T-helper 1 cell treated with Interleukin-12 subunit alpha and Interleukin-12 subunit beta and Interleukin-4 antibody, amounts not matched to agents 30 μg/mL and 1 μg/mL, for 36 hours (primary cell): ENCODE data around the gene ADAMTS9.

Source experiments
- H3K27ac Mint-ChIP-seq: one replicate; pipeline ENCODE4 v1.8.0; 2021; ENCODE audit warnings: mild to moderate bottlenecking, mixed read lengths
- H3K27me3 Mint-ChIP-seq: one replicate; pipeline ENCODE4 v1.8.0; 2021; ENCODE audit warnings: low read depth, mixed read lengths
- H3K36me3 Mint-ChIP-seq: one replicate; pipeline ENCODE4 v1.8.0; 2021; ENCODE audit warnings: low read depth, mixed read lengths
- H3K4me1 Mint-ChIP-seq: one replicate; pipeline ENCODE4 v1.8.0; 2021; ENCODE audit warnings: low read depth, mixed read lengths
- H3K4me3 Mint-ChIP-seq: one replicate; pipeline ENCODE4 v1.8.0; 2021; ENCODE audit warnings: mild to moderate bottlenecking, moderate library complexity, mixed read lengths
- H3K9me3 Mint-ChIP-seq: one replicate; pipeline ENCODE4 v1.8.0; 2021; ENCODE audit warnings: mixed read lengths

ADAMTS9 gene

DNA sequence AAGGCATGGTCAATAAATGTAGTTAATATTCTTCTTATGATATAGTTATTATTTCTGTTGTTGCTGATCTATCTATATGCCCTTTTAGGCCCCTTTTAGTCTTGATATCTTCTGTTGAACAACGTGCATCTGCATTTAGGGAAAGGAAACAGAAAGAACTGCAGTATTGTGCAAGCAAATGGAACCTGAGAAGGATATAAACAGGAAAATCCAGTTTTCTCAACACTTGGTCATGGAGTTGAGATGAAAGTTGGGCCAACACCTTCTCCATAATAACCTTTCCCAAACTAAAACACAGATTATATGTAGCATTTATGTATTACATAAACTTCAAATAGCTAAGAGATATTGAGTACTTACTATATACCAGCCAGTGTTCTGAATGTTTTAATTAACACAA, 179.7 kb downstream of the ADAMTS9 start:
- Mint-ChIP-seq H3K27ac (no peak overlapping the region), H3K9me3 (no peaks in the 10 kb centered on the region), H3K27me3 (peaks cover 8% of the 10 kb centered on the region), H3K4me1 (peaks cover 7% of the 10 kb centered on the region), H3K4me3 (no peak overlapping the region), H3K36me3 (no peaks in the 10 kb centered on the region)

DNA sequence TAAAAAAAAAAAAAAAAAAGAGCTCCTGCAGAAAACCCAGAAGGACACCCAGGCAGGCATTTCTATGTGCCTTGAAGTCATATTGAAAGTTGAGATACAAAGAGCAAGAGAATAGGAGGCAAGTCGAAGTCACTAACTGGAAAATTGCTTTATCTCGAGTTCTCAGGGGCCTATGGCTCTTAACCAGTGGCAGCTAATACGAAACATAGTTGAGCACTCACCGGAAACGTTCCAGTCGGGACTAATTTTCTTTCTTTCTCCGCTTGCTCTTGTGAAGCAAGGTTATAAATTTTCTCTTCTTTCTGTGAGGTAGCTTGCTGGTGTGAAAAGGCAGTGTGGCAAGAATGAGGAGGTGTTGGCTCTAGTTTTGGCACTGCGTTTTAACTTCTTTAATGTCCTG, 181.5 kb downstream of the ADAMTS9 start:
- peaks cover 4% of the 10 kb centered on the region for H3K9me3 Mint-ChIP-seq
- H3K36me3 Mint-ChIP-seq = no peaks in the 10 kb centered on the region
- H3K27ac Mint-ChIP-seq = no peak overlapping the region
- no peak overlapping the region for H3K4me3 Mint-ChIP-seq
- H3K27me3 Mint-ChIP-seq = peaks cover 19% of the 10 kb centered on the region
- H3K4me1 Mint-ChIP-seq = peaks cover 7% of the 10 kb centered on the region

DNA sequence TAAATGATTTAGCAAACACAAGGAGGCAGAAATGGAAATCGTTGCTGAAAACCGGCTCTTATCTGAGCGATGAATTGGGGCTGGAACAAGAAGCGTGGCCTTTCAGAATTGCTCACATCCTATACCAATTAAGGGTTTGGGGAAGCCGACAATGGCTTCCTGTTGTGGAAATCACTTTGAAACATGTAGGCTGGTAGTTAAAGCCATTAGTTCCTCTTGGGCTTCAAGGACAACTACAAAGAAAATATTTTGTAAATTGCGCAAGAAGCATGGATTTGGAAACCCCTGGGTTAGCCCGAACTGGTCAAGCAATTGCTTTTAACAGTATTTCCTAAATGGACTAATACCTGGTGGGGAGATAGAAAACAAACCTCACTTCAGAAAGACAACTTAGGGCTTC, 182.4 kb downstream of the ADAMTS9 start:
- Mint-ChIP-seq H3K4me1 (peaks cover 7% of the 10 kb centered on the region), H3K27ac (no peak overlapping the region), H3K36me3 (no peaks in the 10 kb centered on the region), H3K9me3 (peaks cover 4% of the 10 kb centered on the region), H3K4me3 (no peak overlapping the region), H3K27me3 (peaks cover 22% of the 10 kb centered on the region)

DNA sequence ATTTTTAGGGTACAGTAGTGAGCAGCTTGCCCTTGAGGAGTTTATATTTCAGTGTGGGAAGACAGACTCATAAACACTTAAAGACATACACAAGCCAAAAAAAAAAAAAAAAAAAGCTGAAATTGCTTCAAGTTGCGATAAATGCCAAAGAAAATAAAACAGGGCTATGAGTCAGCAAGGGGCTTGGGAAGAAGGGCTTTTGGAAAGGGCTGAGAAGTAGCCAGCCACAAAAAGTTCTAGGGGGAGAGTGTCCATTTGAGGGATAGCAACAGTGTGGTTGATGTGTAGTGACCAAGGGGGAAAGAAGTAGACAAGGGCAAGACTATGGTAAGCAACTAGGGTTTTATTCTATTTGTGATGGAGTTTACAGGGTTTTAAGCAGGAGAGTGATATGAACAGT, 185.5 kb downstream of the ADAMTS9 start:
- Mint-ChIP-seq H3K4me3 (no peak overlapping the region), H3K27ac (no peak overlapping the region), H3K27me3 (peaks cover 19% of the 10 kb centered on the region), H3K36me3 (no peaks in the 10 kb centered on the region), H3K4me1 (peaks cover 7% of the 10 kb centered on the region), H3K9me3 (peaks cover 4% of the 10 kb centered on the region)

DNA sequence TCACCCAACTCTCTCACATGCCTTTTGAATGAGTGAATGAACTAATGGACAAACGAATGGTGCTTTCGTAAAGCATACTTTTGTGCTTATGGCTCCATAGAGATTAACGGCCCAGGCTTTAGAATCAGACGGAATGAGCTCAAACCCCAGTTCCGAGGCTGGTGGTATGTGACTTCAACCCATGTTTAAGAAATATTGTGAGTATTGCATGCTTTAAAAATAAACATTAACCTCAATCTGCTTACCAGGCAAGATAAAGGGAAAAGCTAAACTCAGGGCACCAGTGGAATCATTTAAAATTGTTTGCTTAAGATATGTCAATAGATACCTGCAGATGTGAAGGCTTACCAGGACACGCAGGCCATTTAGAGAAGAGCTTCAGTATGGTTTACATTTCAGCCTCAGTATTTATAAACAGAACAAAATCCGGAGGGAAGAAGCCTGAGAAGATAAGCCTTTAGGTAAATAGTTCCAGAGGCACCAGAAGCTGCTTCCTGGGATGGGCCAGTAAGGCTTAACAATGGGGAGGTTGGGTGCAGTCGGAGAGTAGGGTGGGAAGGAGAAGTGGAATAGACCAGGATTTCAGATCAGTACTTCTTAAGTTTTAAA, 186.4 kb downstream of the ADAMTS9 start:
- Mint-ChIP-seq H3K27ac (no peak overlapping the region), H3K9me3 (peaks cover 4% of the 10 kb centered on the region), H3K4me3 (no peak overlapping the region), H3K36me3 (no peaks in the 10 kb centered on the region), H3K4me1 (peaks cover 7% of the 10 kb centered on the region), H3K27me3 (peaks cover 19% of the 10 kb centered on the region)

DNA sequence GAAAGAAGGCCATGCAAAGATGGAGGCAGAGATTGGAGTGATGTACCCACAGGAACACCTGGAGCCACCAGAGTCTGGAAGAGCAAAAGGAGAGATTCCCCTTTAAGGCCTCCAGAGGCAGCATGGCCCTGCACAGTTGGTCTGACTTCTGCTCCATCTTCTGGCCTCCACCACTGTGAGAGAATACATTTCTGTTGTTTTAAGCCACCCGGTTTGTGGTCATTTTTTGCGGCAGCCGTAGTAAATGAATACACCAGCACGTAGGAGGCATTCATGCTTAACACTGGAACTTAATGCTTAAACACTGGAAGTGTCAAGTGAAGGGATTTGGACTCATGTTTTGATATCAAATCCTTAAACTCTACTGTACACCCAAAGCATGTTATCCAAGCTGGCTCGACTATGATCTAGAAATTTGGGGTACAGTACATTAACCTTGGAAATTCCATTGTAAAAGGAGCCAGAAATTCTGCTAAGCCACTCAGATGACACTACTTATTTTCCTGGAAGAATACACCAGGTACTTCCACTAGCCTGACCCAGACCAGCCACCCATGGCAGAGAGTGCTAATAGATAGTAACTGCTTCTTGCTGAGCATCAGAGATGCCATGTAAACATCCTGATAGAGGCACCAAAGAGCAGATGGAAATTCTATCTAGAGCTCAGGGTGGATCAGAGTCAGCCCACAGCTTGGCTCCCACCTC, 190.9 kb downstream of the ADAMTS9 start:
- Mint-ChIP-seq H3K27me3 (peaks cover 29% of the 10 kb centered on the region), H3K27ac (no peak overlapping the region), H3K4me3 (no peak overlapping the region), H3K36me3 (no peaks in the 10 kb centered on the region), H3K9me3 (no peaks in the 10 kb centered on the region), H3K4me1 (no peaks in the 10 kb centered on the region)

DNA sequence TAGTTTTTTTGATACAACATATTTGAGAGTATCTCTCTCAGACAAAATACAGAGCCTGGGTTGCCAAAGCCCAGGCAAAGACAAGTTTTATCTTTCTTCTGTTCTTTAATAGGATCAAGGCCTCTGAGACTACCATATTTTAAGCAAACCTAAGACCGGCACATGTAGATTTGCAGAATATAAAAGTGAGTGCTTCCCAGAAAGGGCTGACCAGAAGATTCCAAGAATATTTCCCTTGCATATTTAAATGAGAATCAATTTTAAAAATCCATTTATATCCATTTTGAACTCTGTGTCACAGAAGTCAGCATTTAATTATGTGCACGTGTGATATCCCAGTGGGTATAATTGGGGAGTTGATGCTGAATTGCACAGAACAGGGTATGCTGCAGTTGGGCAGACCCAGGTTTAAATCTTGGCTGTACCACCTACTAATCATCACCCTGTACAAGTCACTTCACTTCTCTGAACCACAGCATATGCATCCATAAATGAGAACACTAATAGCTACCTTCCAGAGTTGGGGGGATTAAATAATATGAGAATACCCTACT, 191.9 kb downstream of the ADAMTS9 start:
- Mint-ChIP-seq H3K4me1 (no peaks in the 10 kb centered on the region), H3K9me3 (no peaks in the 10 kb centered on the region), H3K4me3 (no peak overlapping the region), H3K27me3 (peaks cover 32% of the 10 kb centered on the region), H3K36me3 (no peaks in the 10 kb centered on the region), H3K27ac (no peak overlapping the region)

DNA sequence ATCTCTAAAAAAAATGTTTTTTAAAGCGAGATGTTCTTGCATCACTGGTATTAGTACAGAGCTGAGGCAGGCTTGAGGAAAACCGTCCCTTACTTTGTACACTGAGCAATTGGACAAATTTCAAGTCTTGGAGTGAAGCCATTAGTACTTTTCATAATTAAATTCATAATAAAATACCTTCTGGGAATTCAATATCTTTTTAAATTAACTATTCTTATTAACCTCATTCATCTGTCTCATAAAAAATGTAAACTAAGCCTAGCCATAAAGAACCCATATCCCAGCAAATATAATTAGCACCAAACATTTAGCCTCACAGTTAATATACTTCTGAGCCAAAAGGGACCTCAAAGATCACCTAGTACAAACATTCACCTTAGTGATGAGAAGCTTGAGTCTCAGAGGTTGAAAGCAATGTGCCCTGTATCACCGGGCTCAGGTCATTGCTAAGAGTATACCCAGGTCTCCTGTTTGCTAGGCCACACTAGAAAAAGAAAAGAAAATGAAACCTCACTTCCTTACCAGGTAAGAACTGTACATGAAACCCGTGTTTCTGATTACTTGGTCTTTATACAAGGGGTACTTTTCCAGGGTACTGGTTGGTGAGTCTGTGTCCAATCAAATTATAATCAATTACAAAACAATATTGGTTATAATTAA, 192.5 kb downstream of the ADAMTS9 start:
- no peak overlapping the region for H3K27ac Mint-ChIP-seq
- H3K4me1 Mint-ChIP-seq = no peaks in the 10 kb centered on the region
- no peaks in the 10 kb centered on the region for H3K9me3 Mint-ChIP-seq
- no peaks in the 10 kb centered on the region for H3K36me3 Mint-ChIP-seq
- no peak overlapping the region for H3K4me3 Mint-ChIP-seq
- peaks cover 37% of the 10 kb centered on the region for H3K27me3 Mint-ChIP-seq

DNA sequence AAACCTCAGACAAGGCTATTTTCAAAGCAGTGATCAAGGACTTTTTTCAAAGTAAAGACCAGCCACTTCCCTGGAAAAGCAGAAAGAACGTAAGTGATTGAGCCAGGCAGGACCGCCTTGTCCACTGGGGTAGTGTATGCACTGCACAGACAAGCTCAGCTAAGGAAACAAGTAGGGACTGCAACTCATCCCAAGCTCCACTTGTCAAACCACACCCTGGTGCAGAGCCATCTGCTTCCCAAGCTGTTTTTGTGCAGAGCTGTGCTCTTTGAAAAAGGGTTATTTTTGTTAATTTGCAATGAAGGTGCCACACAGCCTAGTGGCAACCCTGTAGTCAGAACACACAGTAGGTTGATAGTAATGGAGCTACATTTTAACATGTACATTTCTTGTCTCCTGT, 193.3 kb downstream of the ADAMTS9 start:
- no peak overlapping the region for H3K27ac Mint-ChIP-seq
- peaks cover 44% of the 10 kb centered on the region for H3K27me3 Mint-ChIP-seq
- no peaks in the 10 kb centered on the region for H3K4me1 Mint-ChIP-seq
- H3K36me3 Mint-ChIP-seq = no peaks in the 10 kb centered on the region
- H3K9me3 Mint-ChIP-seq = no peaks in the 10 kb centered on the region
- no peak overlapping the region for H3K4me3 Mint-ChIP-seq

DNA sequence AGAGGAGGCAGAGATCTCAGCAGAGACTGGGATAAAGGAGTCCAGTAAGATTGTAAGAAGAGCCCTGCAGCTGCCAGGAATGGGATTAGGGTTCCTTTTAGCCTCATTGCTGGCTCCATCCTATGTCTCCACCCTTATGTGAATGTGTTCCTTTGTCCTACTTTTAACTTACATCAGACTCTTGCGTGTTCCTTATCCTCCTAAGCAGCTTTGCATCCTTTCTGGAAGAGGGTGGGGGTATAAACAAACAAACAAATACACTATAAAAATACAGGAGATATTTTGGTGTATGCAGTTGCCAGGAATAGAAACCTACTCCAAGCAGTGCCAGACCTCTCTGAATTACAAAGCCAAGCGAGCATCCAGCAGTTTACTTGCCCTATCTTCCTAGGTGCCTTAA, 194.7 kb downstream of the ADAMTS9 start:
- H3K4me3 Mint-ChIP-seq = no peak overlapping the region
- H3K4me1 Mint-ChIP-seq = no peaks in the 10 kb centered on the region
- no peak overlapping the region for H3K27ac Mint-ChIP-seq
- H3K27me3 Mint-ChIP-seq = peaks cover 55% of the 10 kb centered on the region
- no peaks in the 10 kb centered on the region for H3K9me3 Mint-ChIP-seq
- H3K36me3 Mint-ChIP-seq = no peaks in the 10 kb centered on the region

DNA sequence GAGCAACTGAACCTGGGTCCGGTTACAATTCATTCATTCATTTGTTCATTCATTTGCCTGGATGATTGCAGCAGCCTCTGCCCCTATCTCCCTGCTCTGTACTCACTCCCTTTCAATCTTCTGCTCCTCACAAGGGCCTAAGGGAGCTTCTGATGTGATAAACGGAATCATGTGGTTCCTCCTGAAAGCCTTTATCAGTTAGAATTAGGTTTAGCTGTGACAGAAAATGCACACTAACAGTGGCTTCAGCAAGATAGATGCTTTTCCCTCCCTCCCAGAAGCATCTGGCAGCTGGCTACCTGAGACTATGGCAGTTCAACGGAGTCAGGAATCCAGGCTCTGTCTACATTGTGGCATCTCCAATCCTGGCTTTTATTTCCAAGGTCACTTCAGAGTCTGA, 196.0 kb downstream of the ADAMTS9 start:
- Mint-ChIP-seq H3K4me3 (no peak overlapping the region), H3K27me3 (peaks cover 57% of the 10 kb centered on the region), H3K27ac (no peak overlapping the region), H3K36me3 (no peaks in the 10 kb centered on the region), H3K9me3 (no peaks in the 10 kb centered on the region), H3K4me1 (no peaks in the 10 kb centered on the region)

DNA sequence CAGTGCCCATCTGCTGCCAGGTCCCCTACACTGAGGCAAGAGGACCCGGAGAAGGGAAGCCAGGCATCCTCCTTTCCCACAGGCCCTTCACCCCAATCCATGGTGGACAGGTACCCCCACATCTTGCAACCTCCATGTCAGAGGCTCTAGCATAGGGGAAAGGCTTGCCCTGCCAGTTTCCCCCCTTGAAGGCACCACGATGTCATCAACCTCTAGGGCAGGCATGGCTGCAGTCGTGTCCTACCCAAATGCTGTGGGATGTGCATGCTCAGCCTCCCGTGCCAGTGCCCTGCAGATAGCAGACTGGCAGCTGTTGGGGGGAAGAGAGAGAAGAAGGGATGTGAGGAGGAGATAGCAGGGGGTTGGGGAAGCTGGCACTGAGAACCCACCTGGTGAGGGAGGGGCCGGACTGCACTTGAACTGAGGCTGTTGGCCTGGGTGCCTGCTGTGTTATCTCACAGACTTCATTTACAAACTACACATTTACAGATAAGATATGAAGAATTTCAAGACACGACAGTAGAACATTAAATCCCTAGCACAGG, 197.5 kb downstream of the ADAMTS9 start:
- Mint-ChIP-seq H3K27me3 (peaks cover 61% of the 10 kb centered on the region), H3K9me3 (no peaks in the 10 kb centered on the region), H3K27ac (no peak overlapping the region), H3K36me3 (no peaks in the 10 kb centered on the region), H3K4me3 (no peak overlapping the region), H3K4me1 (peaks cover 3% of the 10 kb centered on the region)

DNA sequence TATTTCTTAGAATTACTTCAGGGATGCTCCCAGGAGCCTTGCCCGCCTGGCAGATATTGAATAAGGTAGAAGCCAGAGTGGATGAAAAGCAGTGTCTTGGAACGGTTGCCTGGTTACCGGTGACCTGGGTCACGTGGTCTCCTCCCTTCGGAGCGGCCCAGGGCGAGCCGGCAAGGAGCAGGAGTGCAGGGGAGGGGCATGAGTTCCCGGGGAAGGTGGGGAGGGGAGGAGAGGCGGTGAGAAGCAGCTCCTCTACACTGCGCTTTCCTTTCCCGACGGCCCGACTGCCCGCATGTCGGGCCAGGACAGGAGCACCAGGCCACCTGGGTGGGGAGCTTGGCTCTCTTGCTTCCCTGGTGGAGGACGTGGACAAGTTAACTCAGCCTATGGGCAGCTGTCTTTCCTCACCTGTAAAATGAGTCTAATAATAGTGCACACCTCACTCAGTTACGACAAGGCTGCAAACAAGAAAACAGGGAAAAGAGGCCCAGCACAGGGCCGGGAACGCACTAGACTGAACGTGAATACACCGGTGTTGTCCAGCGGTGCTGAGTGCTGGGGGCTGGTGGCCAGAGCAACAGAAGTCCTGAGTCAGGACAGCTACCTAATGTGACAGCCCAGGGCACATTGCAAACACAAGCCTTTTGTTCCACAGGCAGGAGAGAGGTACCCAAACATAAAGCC, 198.3 kb downstream of the ADAMTS9 start:
- Mint-ChIP-seq H3K9me3 (no peaks in the 10 kb centered on the region), H3K36me3 (no peaks in the 10 kb centered on the region), H3K27ac (no peak overlapping the region), H3K4me1 (peaks cover 3% of the 10 kb centered on the region), H3K4me3 (no peak overlapping the region), H3K27me3 (peaks cover 61% of the 10 kb centered on the region)

DNA sequence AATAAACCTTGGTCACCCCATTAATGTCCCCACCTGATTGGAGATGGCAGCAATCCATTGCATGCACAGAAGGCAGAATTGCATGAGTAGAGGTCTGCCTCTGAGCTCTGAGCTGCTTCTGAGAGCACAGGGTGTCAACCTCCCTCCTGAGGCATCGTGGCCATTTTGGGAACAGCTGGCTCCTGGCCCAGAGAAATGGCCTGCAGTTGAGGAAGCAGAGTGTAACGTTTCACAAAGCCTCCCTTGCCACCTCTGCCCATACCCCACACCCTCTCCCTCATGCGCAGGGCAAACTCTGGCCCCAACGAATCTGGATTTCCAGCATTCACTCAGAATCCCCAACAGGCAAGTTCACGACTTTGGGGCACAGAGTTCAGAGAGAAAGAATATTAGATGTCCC, 198.9 kb downstream of the ADAMTS9 start:
- Mint-ChIP-seq H3K36me3 (no peaks in the 10 kb centered on the region), H3K4me3 (no peak overlapping the region), H3K27me3 (peaks cover 55% of the 10 kb centered on the region), H3K4me1 (peaks cover 3% of the 10 kb centered on the region), H3K27ac (no peak overlapping the region), H3K9me3 (no peaks in the 10 kb centered on the region)
